Adipocyte (in vitro differentiated cells): Measurements from ENCODE around the gene SPAG6.
"Not testable (repeated sequence)": the region's sequence is repeated elsewhere in the genome, so short reads cannot be mapped to it uniquely, and the experiment has no call there.

Experiments used
- DNase-seq: peaks from one replicate; pipeline ENCODE4 v3.0.0-alpha.2; 2015; ENCODE audit warnings: low read depth
- H3K27me3 ChIP-seq: replicated peaks from 2 replicates; pipeline ENCODE4 v1.7.0; 2013; ENCODE audit warnings: mild to moderate bottlenecking, low read length, moderate library complexity; ENCODE audit not compliant: control insufficient read depth, insufficient read depth
- H3K36me3 ChIP-seq: 2 replicates; pipeline ENCODE4 v1.7.0; 2013; ENCODE audit warnings: low read length, mild to moderate bottlenecking, moderate library complexity; ENCODE audit not compliant: control insufficient read depth, insufficient read depth, severe bottlenecking
- H3K4me1 ChIP-seq: 2 replicates; pipeline ENCODE4 v1.7.0; 2013; ENCODE audit warnings: mild to moderate bottlenecking, low read length, moderate library complexity; ENCODE audit not compliant: control insufficient read depth, insufficient read depth
- H3K4me3 ChIP-seq: 2 replicates; pipeline ENCODE4 v1.7.0; 2013; ENCODE audit warnings: mild to moderate bottlenecking, low read length, moderate library complexity
- H3K9ac ChIP-seq: 2 replicates; pipeline ENCODE4 v1.7.0; 2013; ENCODE audit warnings: mild to moderate bottlenecking, low read length, moderate library complexity
- H3K9me3 ChIP-seq: 2 replicates; pipeline ENCODE4 v1.7.0; 2013; ENCODE audit warnings: mild to moderate bottlenecking, low read length, moderate library complexity; ENCODE audit not compliant: control insufficient read depth

The SPAG6 gene

DNA sequence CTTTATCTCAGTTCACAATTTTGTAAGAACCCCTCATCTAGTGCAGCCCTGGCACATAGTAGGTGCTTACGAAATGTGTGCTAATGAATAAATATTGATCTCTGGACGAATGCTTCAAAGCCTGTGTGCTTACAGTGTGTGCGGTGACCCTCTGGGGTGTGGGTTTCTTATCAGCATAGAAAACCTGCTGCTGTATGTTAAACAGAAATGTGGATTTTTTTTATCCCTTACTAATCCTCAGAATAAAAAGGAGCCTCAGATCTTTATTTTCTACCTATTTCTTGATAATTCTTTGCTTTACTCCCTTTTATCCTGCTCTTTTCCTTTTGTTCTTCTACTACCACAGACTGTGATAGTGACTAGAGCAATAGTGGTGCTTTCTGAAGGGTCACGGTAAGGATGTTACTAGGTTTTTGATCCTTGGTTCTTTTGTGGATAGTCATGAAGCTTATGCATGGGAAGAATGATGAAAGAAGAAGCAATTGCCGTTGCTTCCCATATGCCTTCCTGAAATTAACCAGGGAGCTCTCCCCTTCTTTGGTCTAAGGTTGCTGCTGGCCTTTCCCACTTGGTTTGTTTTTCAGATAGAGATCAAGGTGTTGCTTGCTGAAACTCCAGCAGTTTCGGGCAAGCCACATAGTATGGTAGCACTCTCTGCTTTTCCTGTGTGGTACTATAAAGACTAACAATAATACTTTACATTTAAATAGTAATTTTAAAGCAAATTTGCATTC lies 44.7 kb downstream of the SPAG6 start:
- Histone ChIP-seq H3K4me1 (no peaks in the 10 kb centered on the region), H3K36me3 (no peaks in the 10 kb centered on the region), H3K9ac (no peak overlapping the region), H3K9me3 (no peaks in the 10 kb centered on the region), H3K27me3 (no peaks in the 10 kb centered on the region), H3K4me3 (no peak overlapping the region)
- no peak for DNase-seq

GRCh38 chr10:22391600-22391999 lies 46.3 kb downstream of the SPAG6 start:
- no peak overlapping the region for H3K4me3 ChIP-seq
- H3K27me3 ChIP-seq = no peaks in the 10 kb centered on the region
- no peak for DNase-seq
- no peaks in the 10 kb centered on the region for H3K36me3 ChIP-seq
- no peaks in the 10 kb centered on the region for H3K4me1 ChIP-seq
- no peaks in the 10 kb centered on the region for H3K9me3 ChIP-seq
- H3K9ac ChIP-seq = no peak overlapping the region

DNA sequence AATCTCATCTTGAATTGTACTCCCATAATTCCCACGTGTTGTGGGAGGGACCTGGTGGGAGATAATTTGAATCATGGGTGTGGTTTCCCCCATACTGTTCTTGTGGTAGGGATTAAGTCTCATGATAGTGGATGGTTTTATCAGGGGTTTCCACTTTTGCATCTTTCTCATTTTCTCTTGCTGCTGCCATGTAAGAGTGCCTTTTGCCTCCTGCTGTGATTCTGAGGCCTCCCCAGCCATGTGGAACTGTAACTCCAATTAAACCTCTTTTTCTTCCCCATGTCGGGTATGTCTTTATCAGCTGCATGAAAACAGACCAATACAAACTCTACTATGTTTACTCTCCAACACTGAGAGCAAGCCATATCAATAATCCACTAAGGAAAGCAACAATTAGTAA lies 50.9 kb downstream of the SPAG6 start:
- not testable (repeated sequence) for H3K4me3 ChIP-seq, DNase-seq, H3K36me3 ChIP-seq

GRCh38 chr10:22406916-22407315 lies 61.6 kb downstream of the SPAG6 start:
- H3K9ac ChIP-seq, H3K4me3 ChIP-seq, H3K27me3 ChIP-seq, H3K36me3 ChIP-seq, H3K9me3 ChIP-seq, H3K4me1 ChIP-seq, DNase-seq: not testable (repeated sequence)

More for the DNA sequence above, 50.9 kb downstream of the SPAG6 start:
- not testable (repeated sequence) for H3K27me3 ChIP-seq, H3K9ac ChIP-seq, H3K4me1 ChIP-seq, H3K9me3 ChIP-seq

DNA sequence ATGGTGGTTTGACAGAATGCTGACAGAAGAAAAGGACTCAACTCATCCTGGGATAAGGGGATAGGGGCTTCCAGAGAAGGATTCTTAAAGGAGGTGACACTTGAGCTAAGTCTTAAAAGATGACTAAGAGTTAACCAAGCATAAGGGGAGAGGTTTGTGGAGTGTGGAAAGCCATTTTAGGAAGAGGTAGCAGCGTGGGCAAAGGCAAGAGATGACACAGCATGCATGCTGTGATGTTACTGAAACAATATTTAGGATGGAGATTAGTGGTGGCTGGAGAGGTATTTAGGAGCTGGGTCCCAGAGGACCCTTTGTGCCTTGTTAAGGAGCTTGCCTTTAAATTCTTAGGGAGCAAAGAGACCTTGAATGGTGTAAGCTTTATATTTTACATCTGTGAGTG lies 65.1 kb downstream of the SPAG6 start:
- Histone ChIP-seq H3K4me1 (no peaks in the 10 kb centered on the region), H3K27me3 (no peaks in the 10 kb centered on the region), H3K36me3 (no peaks in the 10 kb centered on the region), H3K9ac (no peak overlapping the region), H3K4me3 (no peak overlapping the region), H3K9me3 (no peaks in the 10 kb centered on the region)
- DNase-seq = no peak

GRCh38 chr10:22410846-22411245 lies 65.5 kb downstream of the SPAG6 start:
- H3K27me3 ChIP-seq = no peaks in the 10 kb centered on the region
- DNase-seq = no peak
- no peaks in the 10 kb centered on the region for H3K4me1 ChIP-seq
- no peak overlapping the region for H3K4me3 ChIP-seq
- no peaks in the 10 kb centered on the region for H3K9me3 ChIP-seq
- no peaks in the 10 kb centered on the region for H3K36me3 ChIP-seq
- H3K9ac ChIP-seq = no peak overlapping the region

- Histone ChIP-seq H3K27me3 (no peaks in the 10 kb centered on the region), H3K4me1 (no peaks in the 10 kb centered on the region), H3K4me3 (no peak overlapping the region), H3K9ac (no peak overlapping the region), H3K36me3 (no peaks in the 10 kb centered on the region), H3K9me3 (no peaks in the 10 kb centered on the region)
- DNase-seq = no peak
These were observed 68.8 kb downstream of the SPAG6 start for GRCh38 chr10:22414146-22414545.

DNA sequence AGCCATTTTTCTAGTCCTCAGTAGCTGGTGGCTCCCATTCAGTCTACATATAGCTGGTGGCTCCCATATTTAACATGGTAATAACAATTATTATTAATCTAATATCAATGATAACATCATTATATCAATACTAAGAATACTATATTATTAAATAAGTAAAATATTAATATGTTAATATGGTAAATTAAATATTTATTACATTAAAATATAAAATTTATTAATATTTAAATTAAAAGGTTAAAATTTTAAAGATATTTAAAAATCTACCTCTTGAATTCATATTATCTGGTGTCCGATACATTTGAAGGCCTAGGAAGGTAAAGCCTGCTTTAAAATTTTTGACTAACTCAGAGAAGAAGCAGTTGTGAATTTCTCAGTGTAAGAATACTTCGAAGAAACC lies 69.8 kb downstream of the SPAG6 start:
- Histone ChIP-seq H3K9me3 (no peaks in the 10 kb centered on the region), H3K4me1 (no peaks in the 10 kb centered on the region), H3K27me3 (no peaks in the 10 kb centered on the region), H3K9ac (no peak overlapping the region), H3K36me3 (no peaks in the 10 kb centered on the region), H3K4me3 (no peak overlapping the region)
- DNase-seq = no peak

- H3K9me3 ChIP-seq = no peaks in the 10 kb centered on the region
- no peak overlapping the region for H3K4me3 ChIP-seq
- no peak for DNase-seq
- no peaks in the 10 kb centered on the region for H3K36me3 ChIP-seq
- H3K9ac ChIP-seq = no peak overlapping the region
- peaks cover 4% of the 10 kb centered on the region for H3K4me1 ChIP-seq
- no peaks in the 10 kb centered on the region for H3K27me3 ChIP-seq
These were observed 72.5 kb downstream of the SPAG6 start for GRCh38 chr10:22417736-22418268.

DNA sequence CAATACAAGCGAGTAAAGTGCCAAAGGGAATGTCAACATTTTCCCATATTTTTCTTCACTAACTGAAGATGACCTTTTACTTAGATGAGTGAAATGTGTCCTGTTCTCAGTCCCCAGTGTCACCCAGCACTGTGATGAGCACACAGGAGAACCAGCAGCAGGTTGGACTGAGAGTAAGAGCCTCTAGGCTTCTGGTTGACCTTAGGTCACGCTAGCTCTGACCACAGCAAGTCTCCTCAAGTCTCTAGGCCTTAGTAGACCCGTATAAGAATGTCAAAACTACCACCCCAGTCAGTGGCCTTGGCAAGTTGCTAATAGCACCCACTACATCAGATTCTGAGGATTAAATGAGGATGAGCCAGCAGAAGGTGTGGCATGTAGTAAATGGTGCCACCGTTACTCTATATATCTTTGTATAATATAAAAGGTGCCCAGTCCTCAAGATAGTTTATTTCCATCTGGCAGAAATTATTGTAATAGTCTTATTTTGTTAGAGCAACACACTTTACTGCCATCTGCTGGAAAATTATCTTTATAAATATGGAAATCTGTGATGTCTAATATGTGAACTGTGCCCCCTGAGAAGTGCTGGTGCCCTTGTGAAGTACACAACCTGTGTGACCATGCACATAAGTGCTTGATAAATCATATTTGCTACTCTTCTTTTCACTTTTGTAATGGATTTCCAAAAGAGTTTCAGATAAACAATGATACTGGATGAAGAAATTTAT lies 75.7 kb downstream of the SPAG6 start:
- Histone ChIP-seq H3K27me3 (no peaks in the 10 kb centered on the region), H3K9ac (no peak overlapping the region), H3K9me3 (no peaks in the 10 kb centered on the region), H3K4me3 (no peak overlapping the region), H3K4me1 (peaks cover 4% of the 10 kb centered on the region), H3K36me3 (no peaks in the 10 kb centered on the region)
- DNase-seq = peak; percentile 69

DNA sequence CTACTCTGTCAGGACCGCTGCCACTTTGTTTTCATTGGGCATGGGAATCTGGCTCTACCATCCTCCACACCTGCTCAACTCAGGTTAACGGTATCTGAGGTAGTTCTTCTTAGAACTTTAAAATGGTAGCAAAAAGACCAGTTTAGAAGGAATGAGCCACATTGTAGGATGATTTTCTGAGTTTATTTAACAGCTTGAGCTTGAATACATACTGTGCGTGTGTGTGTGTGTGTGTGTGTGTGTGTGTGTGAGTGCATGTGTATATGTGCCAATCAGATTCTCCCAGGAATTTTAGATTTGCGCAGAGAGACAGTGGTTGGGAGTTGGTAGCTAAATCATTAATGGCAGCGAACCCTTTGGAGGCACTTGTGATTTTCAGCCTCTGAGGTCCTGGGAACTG lies 81.4 kb downstream of the SPAG6 start:
- H3K9ac ChIP-seq = no peak overlapping the region
- no peak for DNase-seq

More for the DNA sequence above, 81.4 kb downstream of the SPAG6 start:
- no peaks in the 10 kb centered on the region for H3K36me3 ChIP-seq
- H3K27me3 ChIP-seq = no peaks in the 10 kb centered on the region
- H3K4me3 ChIP-seq = no peak overlapping the region
- H3K4me1 ChIP-seq = peaks cover 25% of the 10 kb centered on the region
- no peaks in the 10 kb centered on the region for H3K9me3 ChIP-seq
